ENCODE measurements around the gene AMZ1. TPM values are rescaled to one million over a fixed set of nuclear protein-coding genes. Genes with fewer than 3 reads are reported as not detected.

The AMZ1 gene
- total RNA-seq, 1 donor from 2014 or later, result not detected

GRCh38 chr7:2658941-2659340, 29.1 kb upstream of the AMZ1 start:
- Histone ChIP-seq H3F3A (ENCODE audit: low read depth) (no peaks in the 10 kb centered on the region), H3K4me2 (no peak overlapping the region), H3K27me3 (no peaks in the 10 kb centered on the region), H3K4me3 (no peak overlapping the region), H3K9me3 (ENCODE audit: low read depth) (no peaks in the 10 kb centered on the region), H3K9ac (no peak overlapping the region), H3K36me3 (no peaks in the 10 kb centered on the region), H3K79me2 (ENCODE audit: low read depth) (no peaks in the 10 kb centered on the region), H2AFZ (replicated peaks) (no peak overlapping the region), H3K27ac (no peak overlapping the region), H4K20me1 (ENCODE audit: low read depth) (no peaks in the 10 kb centered on the region), H3K4me1 (no peaks in the 10 kb centered on the region)
- H3K4me3 Mint-ChIP-seq, result no peak overlapping the region
- H3K27ac Mint-ChIP-seq, result no peak overlapping the region
- TF ChIP-seq EZH2phosphoT487 (IDR thresholded peaks at IDR 0.05) (no peak), CTCF (IDR thresholded peaks at IDR 0.05) (no peak), EZH2 (IDR thresholded peaks at IDR 0.05) (no peak)
- no peaks in the 10 kb centered on the region for H3K4me1 Mint-ChIP-seq
- H3K9me3 Mint-ChIP-seq, result no peaks in the 10 kb centered on the region
- DNase-seq (ENCODE audit: low spot score), result no peak
- peaks cover 4% of the 10 kb centered on the region for H3K36me3 Mint-ChIP-seq
- peaks cover 6% of the 10 kb centered on the region for H3K27me3 Mint-ChIP-seq (ENCODE audit: insufficient read depth, low read depth)

- Histone ChIP-seq H3K36me3 (no peaks in the 10 kb centered on the region), H3K9ac (no peak overlapping the region)
These were observed 28.2 kb upstream of the AMZ1 start for GRCh38 chr7:2659556-2660358.

GRCh38 chr7:2660359-2661095, 27.5 kb upstream of the AMZ1 start:
- no peaks in the 10 kb centered on the region for H3K27me3 ChIP-seq
- peaks cover 6% of the 10 kb centered on the region for H3K36me3 Mint-ChIP-seq
- no peaks in the 10 kb centered on the region for H3K9me3 Mint-ChIP-seq
- no peaks in the 10 kb centered on the region for H4K20me1 ChIP-seq (ENCODE audit: low read depth)
- H3K36me3 ChIP-seq, result no peaks in the 10 kb centered on the region
- H3K4me1 ChIP-seq, result no peaks in the 10 kb centered on the region
- peaks cover 10% of the 10 kb centered on the region for H3K27me3 Mint-ChIP-seq (ENCODE audit: insufficient read depth, low read depth)
- H3K4me3 ChIP-seq, result no peak overlapping the region
- no peak overlapping the region for H3K9ac ChIP-seq
- no peak overlapping the region for H3K4me2 ChIP-seq
- H2AFZ ChIP-seq (replicated peaks), result no peak overlapping the region
- H3K4me1 Mint-ChIP-seq, result no peaks in the 10 kb centered on the region
- H3K27ac Mint-ChIP-seq, result no peak overlapping the region
- H3F3A ChIP-seq (ENCODE audit: low read depth), result no peaks in the 10 kb centered on the region
- DNase-seq (ENCODE audit: low spot score), result peak; percentile 41
- TF ChIP-seq CTCF (IDR thresholded peaks at IDR 0.05), result peak; percentile 54
- no peak for TF ChIP-seq EZH2phosphoT487 (IDR thresholded peaks at IDR 0.05)
- H3K4me3 Mint-ChIP-seq, result no peak overlapping the region
- H3K79me2 ChIP-seq (ENCODE audit: low read depth), result no peaks in the 10 kb centered on the region
- H3K27ac ChIP-seq, result no peak overlapping the region
- no peaks in the 10 kb centered on the region for H3K9me3 ChIP-seq (ENCODE audit: low read depth)

More at GRCh38 chr7:2659556-2660358, 28.2 kb upstream of the AMZ1 start:
- Mint-ChIP-seq H3K27me3 (ENCODE audit: insufficient read depth, low read depth) (peaks cover 6% of the 10 kb centered on the region), H3K4me1 (no peaks in the 10 kb centered on the region), H3K27ac (no peak overlapping the region), H3K9me3 (no peaks in the 10 kb centered on the region), H3K4me3 (no peak overlapping the region), H3K36me3 (peaks cover 6% of the 10 kb centered on the region)
- H3K27ac ChIP-seq, result no peak overlapping the region
- no peak for DNase-seq (ENCODE audit: low spot score)
- H3K4me2 ChIP-seq, result no peak overlapping the region
- H3K4me1 ChIP-seq, result no peaks in the 10 kb centered on the region
- H3F3A ChIP-seq (ENCODE audit: low read depth), result no peaks in the 10 kb centered on the region
- H3K9me3 ChIP-seq (ENCODE audit: low read depth), result no peaks in the 10 kb centered on the region
- H2AFZ ChIP-seq (replicated peaks), result no peak overlapping the region
- no peaks in the 10 kb centered on the region for H3K27me3 ChIP-seq
- no peaks in the 10 kb centered on the region for H3K79me2 ChIP-seq (ENCODE audit: low read depth)
- H4K20me1 ChIP-seq (ENCODE audit: low read depth), result no peaks in the 10 kb centered on the region
- H3K4me3 ChIP-seq, result no peak overlapping the region
- no peak for TF ChIP-seq CTCF (IDR thresholded peaks at IDR 0.05)
- no peak for TF ChIP-seq EZH2 (IDR thresholded peaks at IDR 0.05)
- no peak for TF ChIP-seq EZH2phosphoT487 (IDR thresholded peaks at IDR 0.05)

All from neural progenitor cell (in vitro differentiated cells).